Nucleus accumbens (tissue), 56 donors: ENCODE data around the gene SPTBN4.
"Not testable (repeated sequence)": the region's sequence is repeated elsewhere in the genome, so short reads cannot be mapped to it uniquely, and the experiment has no call there.

Source experiments
- DNase-seq, 56 donors: peaks; one replicate each; lab custom pipeline; 2025; lab: John Stamatoyannopoulos, UW

SPTBN4 gene

GRCh38 chr19:40502081-40502480 lies 35.3 kb downstream of the SPTBN4 start:
- no peak for DNase-seq

- DNase-seq, result peak in 2 of 56 donors; percentile 5 to 16
Measured at GRCh38 chr19:40502647-40503319, 36.0 kb downstream of the SPTBN4 start.

GRCh38 chr19:40503320-40503695 lies 36.5 kb downstream of the SPTBN4 start:
- peak in 47 of 56 donors; percentile 3 to 90 (median 66) for DNase-seq

GRCh38 chr19:40506099-40506498 lies 39.3 kb downstream of the SPTBN4 start:
- no peak for DNase-seq

- DNase-seq, result no peak
Measured at GRCh38 chr19:40507892-40508291, 41.1 kb downstream of the SPTBN4 start.

- no peak for DNase-seq
Measured at GRCh38 chr19:40508739-40509260, 42.0 kb downstream of the SPTBN4 start.

- DNase-seq, result no peak
Measured at GRCh38 chr19:40510526-40511115, 43.8 kb downstream of the SPTBN4 start.

- DNase-seq, result no peak
Measured at GRCh38 chr19:40511487-40511886, 44.7 kb downstream of the SPTBN4 start.

GRCh38 chr19:40512110-40512472 lies 45.3 kb downstream of the SPTBN4 start:
- no peak for DNase-seq

GRCh38 chr19:40512473-40513344 lies 45.9 kb downstream of the SPTBN4 start:
- DNase-seq, result peak in 1 of 56 donors; percentile 8

GRCh38 chr19:40513345-40513678 lies 46.5 kb downstream of the SPTBN4 start:
- DNase-seq, result no peak

GRCh38 chr19:40513741-40514315 lies 47.0 kb downstream of the SPTBN4 start:
- DNase-seq, result peak in 5 of 56 donors; percentile 9 to 14 (median 11)

GRCh38 chr19:40517248-40517647 lies 50.4 kb downstream of the SPTBN4 start:
- DNase-seq, result no peak

- no peak for DNase-seq
Measured at GRCh38 chr19:40519352-40520322, 52.8 kb downstream of the SPTBN4 start.

GRCh38 chr19:40521276-40521675 lies 54.5 kb downstream of the SPTBN4 start:
- peak in 3 of 56 donors; percentile 8 to 51 (median 10) for DNase-seq

GRCh38 chr19:40521900-40522299 lies 55.1 kb downstream of the SPTBN4 start:
- DNase-seq, result not testable (repeated sequence)

- DNase-seq, result peak in 18 of 56 donors; percentile 2 to 54 (median 28)
Measured at GRCh38 chr19:40523322-40524047, 56.7 kb downstream of the SPTBN4 start.

GRCh38 chr19:40524133-40524549 lies 57.3 kb downstream of the SPTBN4 start:
- DNase-seq, result no peak

GRCh38 chr19:40524655-40525054 lies 57.9 kb downstream of the SPTBN4 start:
- DNase-seq, result no peak
